ENCODE measurements around the gene SLC25A48.

SLC25A48 gene

DNA sequence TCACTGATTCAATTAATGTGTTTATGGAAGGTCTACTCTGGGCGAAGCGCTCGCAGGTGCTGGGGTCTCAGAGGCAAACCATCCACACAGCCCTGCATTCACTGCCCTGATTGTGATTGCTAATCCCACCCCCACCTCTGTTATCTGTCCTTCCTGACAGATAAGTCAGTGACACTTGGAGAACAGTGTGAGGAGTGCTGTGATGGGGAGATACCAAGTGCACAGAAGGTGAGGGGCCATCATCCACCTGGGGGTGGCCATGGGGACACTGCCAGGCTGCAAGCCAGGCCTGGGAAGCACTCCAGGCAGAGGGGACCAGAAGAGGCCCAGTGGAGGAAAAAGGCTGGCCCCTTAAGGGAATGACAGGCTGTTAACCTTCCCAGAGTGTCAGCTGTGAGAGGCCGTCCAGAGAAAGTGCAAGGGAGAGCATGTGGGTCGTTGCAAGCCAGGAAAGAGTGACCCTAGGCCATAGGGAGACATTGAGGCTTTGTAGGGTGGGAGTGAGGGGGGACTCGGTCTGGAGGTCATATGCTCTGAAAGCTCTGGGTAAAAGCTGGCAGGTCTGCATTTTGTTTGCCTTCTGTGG is 43.2 kb downstream of the SLC25A48 start:
- no peak for DNase-seq
- intact Hi-C loops (cut with DNase I): no loop called here

GRCh38 chr5:135878156-135878620 is 43.7 kb downstream of the SLC25A48 start:
- DNase-seq: peak in 1 of 10 donors; percentile 16
- intact Hi-C loops (cut with DNase I): no loop called here

DNA sequence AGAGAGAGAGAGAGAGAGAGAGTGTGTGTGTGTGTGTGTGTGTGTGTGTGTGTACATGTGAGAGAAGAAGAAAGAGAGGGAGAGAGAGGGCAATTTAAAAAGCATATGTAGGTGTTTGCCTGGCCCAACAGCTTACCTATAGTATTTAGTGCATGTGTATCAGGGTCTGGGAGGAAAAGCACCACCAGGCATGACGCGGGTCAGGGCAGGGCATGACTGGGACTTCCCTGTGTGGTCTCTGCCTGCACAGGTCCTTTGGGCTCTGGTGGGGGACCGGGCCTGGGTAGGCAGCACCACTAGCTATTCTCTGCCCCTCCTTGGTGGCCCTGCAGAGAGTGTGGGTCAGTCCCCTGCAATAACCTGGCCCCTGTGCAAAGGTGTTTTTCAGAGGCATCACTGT is 45.1 kb downstream of the SLC25A48 start:
- intact Hi-C loops (cut with DNase I): no loop called here
- no peak for DNase-seq

DNA sequence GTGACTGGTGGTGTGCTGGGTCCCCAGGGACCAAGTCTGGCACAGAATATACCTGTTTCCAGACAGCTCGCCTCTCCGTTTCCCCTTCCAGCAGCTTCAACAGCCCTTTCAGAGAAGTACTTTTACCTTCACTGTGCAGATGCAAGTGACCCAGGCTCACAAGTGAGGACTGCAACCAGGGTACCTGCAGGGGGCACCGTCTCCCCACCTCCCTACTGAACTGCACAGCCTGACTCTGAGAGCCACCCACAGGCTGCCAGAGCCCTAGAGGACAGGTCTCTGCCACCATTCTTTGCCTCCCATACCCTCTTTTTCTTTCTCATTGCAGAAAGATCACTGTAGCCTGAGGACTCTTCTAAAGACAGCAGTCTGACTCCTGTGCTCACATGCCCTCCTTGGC is 45.8 kb downstream of the SLC25A48 start:
- intact Hi-C loops (cut with DNase I): loop anchor here (5.0 kb wide), 1 partner anchor 48 kb away; the partner anchor contains the start of gene SLC25A48
- DNase-seq: no peak

DNA sequence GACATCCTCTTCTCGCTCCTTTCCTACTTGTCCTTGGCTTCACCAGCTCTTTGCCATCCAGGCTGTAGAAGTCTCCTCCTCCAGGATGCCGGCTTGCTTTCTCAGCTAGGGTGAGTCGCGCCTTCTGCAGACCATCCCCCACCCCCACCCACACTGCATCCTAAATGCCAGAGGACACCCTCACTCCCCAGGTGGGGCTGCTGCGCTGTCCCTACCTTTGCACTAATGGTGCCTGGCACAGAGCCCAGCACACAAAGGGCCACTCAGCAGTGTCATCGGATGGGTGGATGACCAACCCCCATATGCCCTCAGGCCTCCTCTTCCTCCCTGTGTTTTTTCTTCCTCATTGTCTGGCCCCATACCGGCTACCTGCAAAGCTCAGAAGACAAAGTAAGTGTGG is 46.3 kb downstream of the SLC25A48 start:
- intact Hi-C loops (cut with DNase I): loop anchor here (1.0 to 5.0 kb wide), 2 partner anchors 18 to 48 kb away; partner anchors contain the start of gene SLC25A48
- no peak for DNase-seq

DNA sequence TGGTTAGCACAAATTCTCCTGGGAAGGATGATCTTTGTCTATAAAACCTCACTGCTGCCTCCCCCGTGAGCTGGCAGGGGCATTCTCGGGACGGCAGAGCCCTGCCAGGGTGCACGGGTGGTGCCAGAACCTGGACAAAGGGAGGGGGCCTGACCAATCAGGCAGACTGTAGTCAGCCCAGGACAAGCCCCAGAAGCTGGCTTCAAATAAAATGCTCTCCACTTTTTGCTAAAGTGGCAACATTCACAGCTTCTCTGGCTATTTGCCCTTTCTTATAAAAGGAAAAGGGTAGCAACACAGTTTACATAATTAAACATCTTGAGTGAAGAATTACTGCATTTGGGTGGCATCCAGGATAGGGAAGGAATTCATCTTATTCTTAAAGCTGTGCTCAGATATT is 46.8 kb downstream of the SLC25A48 start:
- intact Hi-C loops (cut with DNase I): loop anchor here (1.0 to 5.0 kb wide), 2 partner anchors 18 to 49 kb away; partner anchors contain the start of gene SLC25A48
- DNase-seq: peak in 7 of 10 donors; percentile 25 to 89 (median 41)

- no peak for DNase-seq
- intact Hi-C loops (cut with DNase I): loop anchor here (1.0 to 5.0 kb wide), 2 partner anchors 19 to 50 kb away; partner anchors contain the start of gene SLC25A48
These were observed 47.4 kb downstream of the SLC25A48 start for GRCh38 chr5:135881819-135882218.

- no peak for DNase-seq
- intact Hi-C loops (cut with DNase I): loop anchor here (5.0 kb wide), 1 partner anchor 51 kb away; the partner anchor contains the start of gene SLC25A48
These were observed 48.6 kb downstream of the SLC25A48 start for GRCh38 chr5:135883026-135883425.

GRCh38 chr5:135883441-135883840 is 49.0 kb downstream of the SLC25A48 start:
- DNase-seq: no peak
- intact Hi-C loops (cut with DNase I): loop anchor here (5.0 kb wide), 1 partner anchor 51 kb away; the partner anchor contains the start of gene SLC25A48

DNA sequence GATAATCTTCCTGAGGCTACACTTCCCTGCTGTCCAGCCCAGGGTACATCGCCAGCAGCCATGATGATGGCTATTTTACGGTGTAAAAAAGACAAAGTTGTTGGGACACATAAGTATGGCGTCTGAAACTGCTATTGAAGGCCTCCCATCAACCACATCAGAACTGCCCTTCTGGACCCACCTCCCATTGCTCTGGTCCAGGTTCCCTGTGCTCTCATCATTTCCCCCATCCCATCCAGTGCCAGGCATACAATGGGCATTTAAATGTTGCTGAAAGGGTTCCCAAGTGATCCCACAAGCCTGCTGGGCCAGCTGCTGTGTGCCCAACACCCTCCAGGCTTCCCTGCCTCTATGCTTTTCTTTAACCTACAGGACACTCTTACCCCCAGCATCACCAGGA is 50.6 kb downstream of the SLC25A48 start:
- intact Hi-C loops (cut with DNase I): no loop called here
- no peak for DNase-seq

DNA sequence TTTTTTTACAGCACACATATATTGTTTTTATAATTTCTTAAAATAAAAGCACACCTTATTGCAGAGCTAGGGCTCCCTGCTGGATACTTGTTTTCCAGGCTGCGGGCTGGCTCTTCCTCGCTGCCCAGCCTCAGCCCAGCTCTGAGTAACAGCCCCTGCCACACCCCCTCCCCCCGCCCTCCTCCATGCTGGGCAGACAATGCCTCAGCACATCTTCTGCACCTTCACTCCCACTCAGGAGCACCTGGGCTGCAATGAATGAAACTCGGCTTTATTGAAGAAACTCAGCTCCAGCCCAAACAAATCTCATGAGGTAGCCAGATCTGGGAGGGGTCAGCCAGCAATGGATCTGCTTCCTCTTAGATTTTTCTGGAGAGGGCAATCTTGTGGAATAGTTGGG is 51.7 kb downstream of the SLC25A48 start:
- intact Hi-C loops (cut with DNase I): loop anchor here (2.0 kb wide), 1 partner anchor 325 kb away; no protein-coding TSS in a partner anchor
- no peak for DNase-seq

DNA sequence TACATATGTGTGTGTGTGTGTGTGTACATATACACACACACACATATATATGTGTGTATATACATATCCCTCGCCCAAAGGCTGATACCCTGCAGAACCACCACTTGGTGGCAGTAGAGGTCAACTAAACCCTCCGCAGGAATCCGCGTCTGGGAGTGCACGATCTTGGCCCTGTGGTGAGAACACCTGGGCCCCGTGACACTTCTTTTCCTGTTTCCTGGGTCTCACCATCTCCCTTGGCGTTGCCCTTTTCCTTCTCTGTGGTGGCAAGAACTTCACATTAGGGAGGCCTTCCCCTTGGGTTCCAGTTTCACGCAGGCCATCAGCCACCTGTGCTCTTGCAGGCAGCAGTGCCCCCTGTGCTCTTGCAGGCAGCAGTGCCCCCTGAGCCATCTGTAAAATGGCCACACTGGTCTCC is 53.0 kb downstream of the SLC25A48 start:
- intact Hi-C loops (cut with DNase I): loop anchor here (2.0 kb wide), 1 partner anchor 323 kb away; no protein-coding TSS in a partner anchor
- peak in 9 of 10 donors; percentile 29 to 93 (median 65) for DNase-seq

DNA sequence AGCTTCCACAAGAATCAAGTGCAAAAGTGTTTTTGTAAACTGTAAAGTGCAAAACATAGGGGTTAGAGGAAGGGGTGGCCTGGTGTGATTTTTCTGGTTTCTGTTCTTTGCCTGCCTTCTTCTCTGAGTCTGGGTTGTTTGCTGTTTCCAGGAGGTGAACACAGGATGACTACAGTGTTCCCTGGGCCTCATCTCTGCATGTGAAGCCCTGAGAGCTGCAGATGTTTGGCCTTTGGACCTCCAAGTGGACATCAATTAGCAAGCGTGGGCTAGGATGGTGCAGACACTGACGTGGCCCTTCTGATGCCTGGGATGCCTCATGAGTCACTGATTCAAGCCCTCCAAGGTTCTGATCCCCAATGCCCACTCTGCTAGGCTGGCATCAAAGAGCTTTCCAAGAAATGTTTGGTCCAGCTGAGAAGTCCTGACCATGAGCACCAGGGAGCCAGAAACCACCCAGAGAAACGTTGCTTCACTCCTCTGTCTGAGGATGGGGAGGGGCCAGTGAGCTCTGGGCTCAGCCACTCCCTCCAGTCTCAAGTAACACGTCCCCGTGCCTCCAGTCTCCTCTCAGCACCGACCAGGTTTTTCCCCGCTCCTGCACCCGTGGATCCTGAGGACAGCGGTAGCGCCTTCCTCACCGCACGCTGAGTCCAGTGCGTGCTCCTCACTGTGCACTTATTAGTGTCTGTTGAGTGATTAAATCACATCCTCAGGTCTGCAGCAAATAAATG is 53.6 kb downstream of the SLC25A48 start:
- intact Hi-C loops (cut with DNase I): loop anchor here (2.0 kb wide), 2 partner anchors 287 to 323 kb away; no protein-coding TSS in a partner anchor
- peak in 1 of 10 donors; percentile 71 for DNase-seq

- intact Hi-C loops (cut with DNase I): no loop called here
- DNase-seq: no peak
These were observed 55.8 kb downstream of the SLC25A48 start for GRCh38 chr5:135890296-135890695.

GRCh38 chr5:135890867-135891266 is 56.4 kb downstream of the SLC25A48 start:
- DNase-seq: no peak
- intact Hi-C loops (cut with DNase I): no loop called here

- DNase-seq: no peak
- intact Hi-C loops (cut with DNase I): no loop called here
These were observed 56.8 kb downstream of the SLC25A48 start for GRCh38 chr5:135891268-135891667.

- intact Hi-C loops (cut with DNase I): no loop called here
- DNase-seq: no peak
These were observed 57.3 kb downstream of the SLC25A48 start for GRCh38 chr5:135891791-135892190.

- no peak for DNase-seq
- intact Hi-C loops (cut with DNase I): no loop called here
These were observed 59.8 kb downstream of the SLC25A48 start for GRCh38 chr5:135894276-135894675.

DNA sequence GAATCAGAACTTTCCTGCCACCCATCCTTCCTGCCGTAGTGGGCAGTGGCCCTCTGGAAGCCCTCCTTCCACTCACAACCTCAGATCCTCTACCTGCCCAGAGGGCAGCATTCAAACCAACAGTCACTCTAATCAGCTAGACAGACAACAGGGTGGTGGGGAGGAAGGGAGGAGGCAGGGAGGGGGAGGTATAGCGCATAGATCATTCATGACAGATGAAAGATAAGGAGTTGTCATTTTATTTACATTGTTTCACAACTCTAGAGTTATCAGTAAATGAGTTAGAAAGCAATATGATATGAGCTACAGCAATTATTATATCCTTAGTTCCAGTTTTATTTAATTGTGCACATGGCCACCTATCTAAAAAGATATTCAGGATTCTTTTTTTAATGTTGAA is 60.3 kb downstream of the SLC25A48 start:
- intact Hi-C loops (cut with DNase I): no loop called here
- no peak for DNase-seq

DNA sequence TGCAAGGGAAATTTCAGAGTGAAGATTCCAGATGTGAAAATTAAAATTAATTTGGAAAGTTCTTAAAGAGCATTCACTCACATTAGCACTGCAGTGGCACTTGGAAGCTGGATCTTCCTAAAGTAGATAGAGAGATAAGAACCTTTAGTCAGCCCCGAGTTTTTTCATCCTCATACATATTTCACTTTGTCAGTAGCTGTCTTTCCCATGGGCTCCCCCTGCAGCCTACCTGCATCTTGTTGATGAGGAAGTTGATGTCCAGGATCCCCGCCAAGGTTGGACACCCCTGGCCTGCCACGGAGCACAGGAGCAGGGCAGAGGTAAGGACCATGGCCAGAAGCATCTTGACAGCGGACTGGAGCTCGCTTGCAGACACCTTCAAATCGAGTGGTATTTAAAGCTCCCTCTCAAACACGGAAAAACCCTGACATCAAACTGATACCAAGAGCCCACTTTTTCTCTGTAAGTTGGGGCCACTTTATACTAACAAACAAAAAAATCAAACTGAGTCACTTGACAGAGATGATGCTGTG is 61.1 kb downstream of the SLC25A48 start, which contains the start of gene IL9:
TSS of gene IL9 (minus strand) at position 368 of the 533 bp plus-strand sequence. CDS start at position 343, 25 bp downstream.
- DNase-seq: peak in 1 of 10 donors; percentile 48
- intact Hi-C loops (cut with DNase I): no loop called here

DNA sequence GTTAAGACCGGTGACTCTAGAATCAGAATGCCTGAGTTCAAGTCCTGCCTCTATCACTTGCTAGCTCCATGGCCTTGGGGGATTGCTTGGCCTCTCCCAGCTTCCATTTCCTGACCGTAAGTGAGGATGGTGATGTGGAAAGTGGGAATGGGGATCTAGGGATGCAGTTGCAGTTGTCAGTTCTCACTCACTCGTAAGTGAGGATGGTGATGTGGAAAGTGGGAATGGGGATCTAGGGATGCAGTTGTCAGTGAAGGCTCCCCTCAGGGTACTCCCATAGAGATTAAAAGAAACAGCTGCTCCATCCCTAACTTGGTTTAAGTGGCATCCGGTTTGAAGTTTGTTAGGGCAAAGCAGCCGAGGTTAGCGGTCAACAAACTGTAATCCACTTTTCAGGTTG is 64.2 kb downstream of the SLC25A48 start:
- intact Hi-C loops (cut with DNase I): no loop called here

More for the DNA sequence above, 64.2 kb downstream of the SLC25A48 start:
- DNase-seq: no peak
